Effector CD8-positive, alpha-beta T cell (primary cell): ENCODE measurements around the gene C11orf65.
"Not testable (repeated sequence)": the region's sequence is repeated elsewhere in the genome, so short reads cannot be mapped to it uniquely, and the experiment has no call there.

Source experiments
- DNase-seq: peaks from one replicate; lab custom pipeline; 2025; lab: John Stamatoyannopoulos, UW

C11orf65 gene

GRCh38 chr11:108474664-108475463 is 7.5 kb upstream of the C11orf65 start:
- DNase-seq: no peak

GRCh38 chr11:108472681-108473080 is 5.4 kb upstream of the C11orf65 start:
- DNase-seq: no peak

GRCh38 chr11:108468478-108468864 is 1.1 kb upstream of the C11orf65 start:
- DNase-seq: no peak

GRCh38 chr11:108466405-108466804 is 924 bp downstream of the C11orf65 start:
- no peak for DNase-seq

GRCh38 chr11:108453207-108453835 is 14.0 kb downstream of the C11orf65 start:
- DNase-seq: no peak

GRCh38 chr11:108441445-108441844 is 25.9 kb downstream of the C11orf65 start:
- DNase-seq: not testable (repeated sequence)

- no peak for DNase-seq
Observed at GRCh38 chr11:108436594-108436993, 30.7 kb downstream of the C11orf65 start.

GRCh38 chr11:108435066-108435465 is 32.3 kb downstream of the C11orf65 start:
- DNase-seq: no peak

- no peak for DNase-seq
Observed at GRCh38 chr11:108432783-108433182, 34.5 kb downstream of the C11orf65 start.

GRCh38 chr11:108431997-108432396 is 35.3 kb downstream of the C11orf65 start:
- DNase-seq: no peak

GRCh38 chr11:108431370-108431769 is 36.0 kb downstream of the C11orf65 start:
- no peak for DNase-seq

- not testable (repeated sequence) for DNase-seq
Observed at GRCh38 chr11:108417551-108417950, 49.8 kb downstream of the C11orf65 start.

- no peak for DNase-seq
Observed at GRCh38 chr11:108414958-108415357, 52.4 kb downstream of the C11orf65 start.

- DNase-seq: no peak
Observed at GRCh38 chr11:108405706-108406105, 61.6 kb downstream of the C11orf65 start.

GRCh38 chr11:108403052-108403451 is 64.3 kb downstream of the C11orf65 start:
- DNase-seq: no peak

- no peak for DNase-seq
Observed at GRCh38 chr11:108402241-108402640, 65.1 kb downstream of the C11orf65 start.

- DNase-seq: no peak
Observed at GRCh38 chr11:108398439-108398838, 68.9 kb downstream of the C11orf65 start.

GRCh38 chr11:108396672-108397071 is 70.7 kb downstream of the C11orf65 start:
- DNase-seq: not testable (repeated sequence)

- no peak for DNase-seq
Observed at GRCh38 chr11:108394744-108395284, 72.5 kb downstream of the C11orf65 start.

- DNase-seq: no peak
Observed at GRCh38 chr11:108393046-108393445, 74.3 kb downstream of the C11orf65 start.

- no peak for DNase-seq
Observed at GRCh38 chr11:108392353-108392752, 75.0 kb downstream of the C11orf65 start.

- no peak for DNase-seq
Observed at GRCh38 chr11:108388576-108388975, 78.8 kb downstream of the C11orf65 start.

GRCh38 chr11:108373505-108373904 is 93.8 kb downstream of the C11orf65 start:
- not testable (repeated sequence) for DNase-seq
